SK-N-SH treated with all-trans-retinoic acid at 6 μM for 48 hours (cell line): ENCODE measurements around the gene ADAMTS13.

Source experiments
- ARNTL ChIP-seq: fragments of 450-650 bp; formaldehyde crosslinking; IDR thresholded peaks from 2 replicates; pipeline ENCODE4 v1.5.0; 2020; ENCODE audit warnings: low read depth, mild to moderate bottlenecking, moderate library complexity, borderline replicate concordance
- CSRNP3 ChIP-seq: fragments of 250-450 bp; sonication (Bioruptor Pico); IDR thresholded peaks from 2 replicates; pipeline ENCODE4 v1.5.1; 2021; ENCODE audit warnings: mild to moderate bottlenecking, moderate library complexity
- OSR1 ChIP-seq: fragments of 250-450 bp; sonication (Bioruptor Pico); IDR thresholded peaks from 2 replicates; pipeline ENCODE4 v1.8.0; 2022; ENCODE audit warnings: moderate library complexity, mild to moderate bottlenecking, inconsistent platforms
- PATZ1 ChIP-seq: fragments of 250-450 bp; sonication (Bioruptor Pico); IDR thresholded peaks from 2 replicates; pipeline ENCODE4 v1.8.0; 2020; ENCODE audit warnings: mild to moderate bottlenecking, moderate library complexity, borderline replicate concordance
- TOX ChIP-seq: fragments of 250-450 bp; sonication (Bioruptor Pico); IDR thresholded peaks from 2 replicates; pipeline ENCODE4 v1.8.0; 2021; ENCODE audit warnings: mild to moderate bottlenecking, moderate library complexity, borderline replicate concordance
- ZC3H10 ChIP-seq: fragments of 250-450 bp; sonication (Bioruptor Pico); IDR thresholded peaks from 2 replicates; pipeline ENCODE4 v1.5.1; 2021; ENCODE audit warnings: mild to moderate bottlenecking, moderate library complexity
- ZFP30 ChIP-seq: fragments of 450-650 bp; formaldehyde crosslinking; IDR thresholded peaks from 2 replicates; pipeline ENCODE4 v1.5.0; 2022; ENCODE audit warnings: mild to moderate bottlenecking, moderate library complexity

- TF ChIP-seq TOX (CRISPR knock-in tag) (no peak), OSR1 (CRISPR knock-in tag) (no peak), ARNTL (CRISPR knock-in tag) (no peak), CSRNP3 (no peak), ZFP30 (no peak), ZC3H10 (CRISPR knock-in tag) (no peak), PATZ1 (CRISPR knock-in tag) (no peak)
These were observed 27.4 kb upstream of the ADAMTS13 start for GRCh38 chr9:133394687-133395271.
